Esophagus squamous epithelium (tissue), 4 donors: ENCODE results near the gene LDLRAD4.

Experiments used
- POLR2A ChIP-seq, 4 donors: fragments of 450-650 bp; IDR thresholded peaks; one replicate each; pipeline ENCODE4 v1.6.1; 2017; ENCODE audit warnings: antibody characterized with exemption in 4 of 4, mild to moderate bottlenecking in 4 of 4, moderate library complexity in 3 of 4
- TF ChIP-seq, protein P1 (sequence below), 6 experiments: fragments of 450-650 bp in 4 of 6; fragments of 200-600 bp in 2 of 6; sonication (generic) in 2 of 6; IDR thresholded peaks; one replicate each; pipeline ENCODE4 v1.5.1; 2016 to 2019; ENCODE audit warnings: antibody characterized with exemption in 6 of 6, mild to moderate bottlenecking in 4 of 6, moderate library complexity in 4 of 6

DNA sequence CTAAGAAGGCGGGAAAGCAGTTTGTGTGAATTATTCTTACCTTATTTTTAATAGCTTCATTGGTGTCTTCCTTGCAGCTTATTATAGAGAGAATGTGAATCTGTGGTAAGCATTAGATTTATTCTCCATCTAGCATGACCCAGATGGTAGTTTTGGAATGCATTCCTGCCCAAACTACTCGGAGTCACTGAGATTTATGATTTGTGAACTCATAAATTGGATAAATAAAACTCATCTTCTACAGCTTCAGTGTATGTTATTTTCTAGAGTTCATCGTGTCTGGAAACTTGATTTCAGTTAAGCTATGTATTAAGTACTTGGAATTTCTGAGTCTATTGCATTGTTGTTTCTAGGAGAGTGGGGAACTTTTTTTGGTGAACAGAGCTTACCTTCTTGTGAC lies 337.3 kb downstream of the LDLRAD4 start:
- TF ChIP-seq, protein P1, sequence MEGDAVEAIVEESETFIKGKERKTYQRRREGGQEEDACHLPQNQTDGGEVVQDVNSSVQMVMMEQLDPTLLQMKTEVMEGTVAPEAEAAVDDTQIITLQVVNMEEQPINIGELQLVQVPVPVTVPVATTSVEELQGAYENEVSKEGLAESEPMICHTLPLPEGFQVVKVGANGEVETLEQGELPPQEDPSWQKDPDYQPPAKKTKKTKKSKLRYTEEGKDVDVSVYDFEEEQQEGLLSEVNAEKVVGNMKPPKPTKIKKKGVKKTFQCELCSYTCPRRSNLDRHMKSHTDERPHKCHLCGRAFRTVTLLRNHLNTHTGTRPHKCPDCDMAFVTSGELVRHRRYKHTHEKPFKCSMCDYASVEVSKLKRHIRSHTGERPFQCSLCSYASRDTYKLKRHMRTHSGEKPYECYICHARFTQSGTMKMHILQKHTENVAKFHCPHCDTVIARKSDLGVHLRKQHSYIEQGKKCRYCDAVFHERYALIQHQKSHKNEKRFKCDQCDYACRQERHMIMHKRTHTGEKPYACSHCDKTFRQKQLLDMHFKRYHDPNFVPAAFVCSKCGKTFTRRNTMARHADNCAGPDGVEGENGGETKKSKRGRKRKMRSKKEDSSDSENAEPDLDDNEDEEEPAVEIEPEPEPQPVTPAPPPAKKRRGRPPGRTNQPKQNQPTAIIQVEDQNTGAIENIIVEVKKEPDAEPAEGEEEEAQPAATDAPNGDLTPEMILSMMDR (IDR thresholded peaks at IDR 0.05), result no peak
- no peak for TF ChIP-seq POLR2A (IDR thresholded peaks at IDR 0.05)
